ENCODE measurements around the gene C22orf15.
A peak's percentile ranks its signal among the peaks of the same experiment; 100 is the strongest.

The C22orf15 gene

GRCh38 chr22:23762842-23763578 is at the start of gene C22orf15:
TSS of gene C22orf15 (plus strand) at chr22:23762990. CDS start at chr22:23763307, 317 bp downstream.
- peak in 1 of 56 donors; percentile 25 for DNase-seq

GRCh38 chr22:23713696-23714595 is 48.8 kb upstream of the C22orf15 start:
- no peak for DNase-seq

- no peak for DNase-seq
Observed at GRCh38 chr22:23714596-23715578, 47.9 kb upstream of the C22orf15 start.

- DNase-seq: no peak
Observed at GRCh38 chr22:23715806-23716375, 46.9 kb upstream of the C22orf15 start.

GRCh38 chr22:23716811-23717801 is 45.7 kb upstream of the C22orf15 start:
- peak; percentile 26 to 90 (median 75) for DNase-seq

- peak in 1 of 56 donors; percentile 28 for DNase-seq
Observed at GRCh38 chr22:23718371-23719165, 44.2 kb upstream of the C22orf15 start.

GRCh38 chr22:23720855-23721254 is 41.9 kb upstream of the C22orf15 start:
- DNase-seq: no peak

- DNase-seq: no peak
Observed at GRCh38 chr22:23722160-23722559, 40.6 kb upstream of the C22orf15 start.

- no peak for DNase-seq
Observed at GRCh38 chr22:23722724-23723123, 40.1 kb upstream of the C22orf15 start.

GRCh38 chr22:23728108-23728507 is 34.7 kb upstream of the C22orf15 start:
- DNase-seq: peak in 2 of 56 donors; percentile 10 to 21

- no peak for DNase-seq
Observed at GRCh38 chr22:23737696-23738095, 25.1 kb upstream of the C22orf15 start.

- peak in 1 of 56 donors; percentile 15 for DNase-seq
Observed at GRCh38 chr22:23742505-23743264, 20.1 kb upstream of the C22orf15 start.

GRCh38 chr22:23743303-23743705 is 19.5 kb upstream of the C22orf15 start:
- no peak for DNase-seq

- DNase-seq: no peak
Observed at GRCh38 chr22:23744001-23744400, 18.8 kb upstream of the C22orf15 start.

- DNase-seq: no peak
Observed at GRCh38 chr22:23744485-23744884, 18.3 kb upstream of the C22orf15 start.

GRCh38 chr22:23745791-23746190 is 17.0 kb upstream of the C22orf15 start:
- no peak for DNase-seq

- no peak for DNase-seq
Observed at GRCh38 chr22:23749841-23750301, 12.9 kb upstream of the C22orf15 start.

- DNase-seq: no peak
Observed at GRCh38 chr22:23750367-23750713, 12.4 kb upstream of the C22orf15 start.

All from amygdala (tissue), 56 donors.